Activated CD8-positive, alpha-beta memory T cell treated with anti-CD3 and anti-CD28 coated beads, Interleukin-2, amount 10 ng/mL, durations not matched to agents 7 days and 5 days (primary cell): Measurements from ENCODE around the gene DNLZ. TPM values are rescaled to one million over a fixed set of nuclear protein-coding genes. Genes with fewer than 3 reads are reported as not detected.

ENCODE experiments used
- ATAC-seq: fragments of 150-1000 bp; cut with Tn5 transposase; one replicate; pipeline ENCODE4 v1.10.0; 2021; ENCODE audit warnings: moderate library complexity
- CTCF ChIA-PET: fragments of 350-600 bp; sonication (Branson Sonifier 250); formaldehyde crosslinking; loops from one replicate; lab custom pipeline; 2021; ENCODE audit warnings: antibody characterized with exemption; lab: Charles Lee
- DNase-seq: peaks from one replicate; pipeline ENCODE4 v3.0.0-alpha.2; 2020
- H3K27ac Mint-ChIP-seq: one replicate; pipeline ENCODE4 v1.8.0; 2021; ENCODE audit warnings: mild to moderate bottlenecking, mixed read lengths
- H3K27me3 Mint-ChIP-seq: one replicate; pipeline ENCODE4 v1.8.0; 2021; ENCODE audit warnings: mixed read lengths
- H3K36me3 Mint-ChIP-seq: one replicate; pipeline ENCODE4 v1.8.0; 2021; ENCODE audit warnings: mild to moderate bottlenecking, mixed read lengths
- H3K4me1 Mint-ChIP-seq: one replicate; pipeline ENCODE4 v1.8.0; 2021; ENCODE audit warnings: mixed read lengths
- H3K4me3 Mint-ChIP-seq: one replicate; pipeline ENCODE4 v1.8.0; 2021; ENCODE audit warnings: mild to moderate bottlenecking, moderate library complexity, mixed read lengths
- H3K9me3 Mint-ChIP-seq: one replicate; pipeline ENCODE4 v1.8.0; 2022; ENCODE audit warnings: low read depth, mixed read lengths
- total RNA-seq, 2 experiments: library from RNA; stranded (reverse); gene quantifications; one replicate each; pipeline ENCODE4 v1.2.3, GENCODE V29; 2021

DNLZ gene
- total RNA-seq, 2 experiments from 2014 or later: 22.4 to 23.7 TPM

DNA sequence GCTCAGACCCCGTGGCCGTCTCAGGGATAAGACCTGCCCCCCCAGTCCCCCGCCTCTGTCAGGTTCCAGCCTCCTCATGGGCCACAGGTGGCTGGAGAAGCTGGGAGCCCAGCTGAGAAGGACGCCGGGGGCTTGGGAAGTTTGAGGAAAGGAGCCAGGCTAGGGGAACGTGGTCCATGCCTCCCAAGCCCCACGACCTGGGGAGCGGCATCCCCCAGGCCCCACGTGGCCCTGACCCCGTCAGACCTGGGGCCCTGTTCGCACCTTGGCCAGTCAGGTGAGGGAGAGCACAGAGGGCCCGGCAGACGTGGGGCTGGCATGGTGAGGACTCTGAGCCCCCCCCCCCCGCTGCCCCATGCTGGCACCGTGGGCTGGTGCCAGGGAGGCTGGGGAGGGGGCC, 32.5 kb downstream of the DNLZ start:
- H3K36me3 Mint-ChIP-seq: no peaks in the 10 kb centered on the region
- no peak for ATAC-seq
- no peak for DNase-seq
- H3K27me3 Mint-ChIP-seq: no peaks in the 10 kb centered on the region
- H3K9me3 Mint-ChIP-seq: no peaks in the 10 kb centered on the region
- H3K4me1 Mint-ChIP-seq: peaks cover 4% of the 10 kb centered on the region
- CTCF ChIA-PET: no interaction called here
- H3K27ac Mint-ChIP-seq: no peak overlapping the region
- no peak overlapping the region for H3K4me3 Mint-ChIP-seq

DNA sequence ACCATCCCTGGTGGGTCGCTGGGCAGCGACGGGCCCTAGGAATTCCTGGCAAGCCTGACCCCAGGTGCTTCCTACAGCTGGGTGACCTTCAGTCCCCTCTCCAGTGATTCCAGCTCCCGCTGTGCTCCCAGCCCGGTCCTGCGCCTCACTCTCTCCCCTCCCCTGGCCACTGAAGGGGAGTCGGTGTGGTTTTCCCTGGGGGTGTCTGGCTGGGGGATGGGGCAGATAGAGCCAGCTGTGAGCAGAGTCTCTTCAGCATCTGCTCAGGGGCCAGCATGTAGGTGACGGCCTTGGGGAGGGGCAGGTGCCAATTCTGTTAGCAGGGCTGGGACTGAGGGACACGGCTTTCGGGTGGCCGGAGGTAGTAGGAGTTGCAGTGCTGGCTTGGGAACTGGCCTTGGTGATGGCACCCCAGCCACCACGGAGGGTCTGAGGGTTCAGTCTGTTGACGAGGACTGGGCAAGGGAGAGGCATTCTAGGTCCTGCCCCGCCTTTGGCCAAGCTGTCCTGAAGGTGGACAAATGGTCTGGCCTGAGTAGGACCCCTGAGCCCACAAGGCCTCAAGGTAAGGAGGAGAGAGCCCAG, 33.0 kb downstream of the DNLZ start:
- H3K27me3 Mint-ChIP-seq: no peaks in the 10 kb centered on the region
- ATAC-seq (no peak), DNase-seq (no peak)
- no peaks in the 10 kb centered on the region for H3K9me3 Mint-ChIP-seq
- H3K4me1 Mint-ChIP-seq: peaks cover 4% of the 10 kb centered on the region
- H3K4me3 Mint-ChIP-seq: no peak overlapping the region
- H3K27ac Mint-ChIP-seq: no peak overlapping the region
- CTCF ChIA-PET: no interaction called here
- no peaks in the 10 kb centered on the region for H3K36me3 Mint-ChIP-seq

DNA sequence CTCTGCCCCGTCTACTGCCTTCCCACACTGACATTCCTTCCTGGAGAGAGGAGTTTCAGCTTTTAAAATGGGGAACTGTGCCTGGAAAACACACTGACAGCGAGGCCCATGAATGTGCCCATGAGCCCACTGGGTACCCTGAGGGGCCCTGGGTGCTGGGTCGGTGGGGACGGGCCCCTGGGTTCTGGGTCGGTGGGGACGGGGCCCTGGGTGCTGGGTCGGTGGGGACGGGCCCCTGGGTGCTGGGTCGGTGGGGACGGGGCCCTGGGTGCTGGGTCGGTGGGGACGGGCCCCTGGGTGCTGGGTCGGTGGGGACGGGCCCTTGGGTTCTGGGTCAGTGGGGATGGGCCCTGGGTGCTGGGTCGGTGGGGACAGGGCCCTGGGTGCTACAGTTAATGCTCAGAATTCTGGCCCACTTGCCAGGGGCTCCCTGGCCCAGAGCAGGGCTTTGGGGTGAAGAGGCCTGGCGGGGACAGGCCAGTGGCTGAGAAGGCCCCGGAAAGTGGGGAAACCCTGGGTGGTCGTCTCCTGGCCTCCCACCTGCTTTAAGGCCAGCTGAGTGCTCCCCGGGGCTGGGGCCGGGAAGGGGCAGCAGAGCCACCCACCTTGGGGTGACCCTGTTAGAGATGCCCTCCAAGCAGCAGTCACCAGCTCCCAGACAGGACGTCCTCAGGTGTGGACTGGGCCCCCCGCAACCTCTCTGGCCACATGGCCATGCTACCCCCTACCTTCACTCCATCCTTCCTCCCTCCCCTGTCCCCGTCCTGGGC, 33.7 kb downstream of the DNLZ start:
- Mint-ChIP-seq H3K27me3 (no peaks in the 10 kb centered on the region), H3K4me3 (no peak overlapping the region), H3K4me1 (peaks cover 4% of the 10 kb centered on the region), H3K36me3 (no peaks in the 10 kb centered on the region), H3K9me3 (no peaks in the 10 kb centered on the region), H3K27ac (no peak overlapping the region)
- ATAC-seq (no peak), DNase-seq (no peak)
- CTCF ChIA-PET: interaction anchor here (0.8 kb wide), 1 partner anchor 15 kb away, joined by 3 read pairs; no protein-coding TSS in a partner anchor

DNA sequence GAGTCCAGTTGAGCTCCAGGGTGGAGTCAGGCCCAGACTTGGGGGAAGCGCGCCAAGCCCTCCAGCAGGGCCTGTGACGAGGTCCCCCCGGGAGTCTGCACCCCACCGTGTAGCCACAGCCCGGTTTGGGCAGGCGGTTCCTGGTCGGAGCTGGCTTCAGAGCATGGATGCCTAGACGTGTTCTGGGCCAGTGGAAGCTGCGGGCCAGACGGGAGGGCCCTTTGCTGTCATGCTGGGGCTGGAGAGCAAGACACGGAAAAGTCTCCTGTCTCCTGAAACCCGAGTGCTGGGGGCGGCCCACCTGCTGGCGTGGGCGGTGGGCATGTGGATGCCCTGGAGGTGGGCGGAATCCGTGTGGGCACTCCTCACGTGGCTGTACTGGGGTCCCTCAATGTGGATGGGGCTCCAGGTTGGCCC, 34.3 kb downstream of the DNLZ start:
- no peaks in the 10 kb centered on the region for H3K36me3 Mint-ChIP-seq
- H3K27me3 Mint-ChIP-seq: no peaks in the 10 kb centered on the region
- ATAC-seq (no peak), DNase-seq (no peak)
- peaks cover 4% of the 10 kb centered on the region for H3K4me1 Mint-ChIP-seq
- H3K9me3 Mint-ChIP-seq: no peaks in the 10 kb centered on the region
- H3K4me3 Mint-ChIP-seq: no peak overlapping the region
- H3K27ac Mint-ChIP-seq: no peak overlapping the region
- CTCF ChIA-PET: interaction anchor here (0.8 kb wide), 1 partner anchor 15 kb away, joined by 3 read pairs; no protein-coding TSS in a partner anchor

DNA sequence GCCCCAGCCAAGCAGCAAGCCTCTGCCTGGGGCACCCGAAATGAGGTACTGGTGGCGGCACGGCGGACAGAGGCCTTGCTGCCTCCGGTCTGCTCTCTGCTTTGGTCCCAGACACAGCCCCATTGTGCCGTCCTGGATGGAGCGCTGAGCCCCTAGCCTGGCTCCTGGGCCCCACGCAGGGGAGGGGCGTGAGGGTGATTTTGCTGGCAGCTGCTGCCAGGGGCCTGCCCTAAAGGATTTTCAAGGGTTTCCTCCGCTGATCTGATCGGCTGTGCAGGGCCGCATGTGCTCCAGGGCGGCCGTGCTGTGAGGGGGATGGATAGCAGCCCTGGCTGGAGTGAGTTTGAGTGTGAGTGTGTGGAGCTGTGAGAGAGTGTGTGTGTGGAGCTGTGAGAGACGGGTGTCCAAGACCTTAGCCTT, 34.9 kb downstream of the DNLZ start:
- no peak overlapping the region for H3K4me3 Mint-ChIP-seq
- H3K4me1 Mint-ChIP-seq: peaks cover 4% of the 10 kb centered on the region
- no peaks in the 10 kb centered on the region for H3K27me3 Mint-ChIP-seq
- no peak overlapping the region for H3K27ac Mint-ChIP-seq
- DNase-seq: no peak
- no peak for ATAC-seq
- CTCF ChIA-PET: interaction anchor here (0.9 kb wide), 1 partner anchor 8 kb away, joined by 3 read pairs; no protein-coding TSS in a partner anchor
- H3K36me3 Mint-ChIP-seq: no peaks in the 10 kb centered on the region
- no peaks in the 10 kb centered on the region for H3K9me3 Mint-ChIP-seq

DNA sequence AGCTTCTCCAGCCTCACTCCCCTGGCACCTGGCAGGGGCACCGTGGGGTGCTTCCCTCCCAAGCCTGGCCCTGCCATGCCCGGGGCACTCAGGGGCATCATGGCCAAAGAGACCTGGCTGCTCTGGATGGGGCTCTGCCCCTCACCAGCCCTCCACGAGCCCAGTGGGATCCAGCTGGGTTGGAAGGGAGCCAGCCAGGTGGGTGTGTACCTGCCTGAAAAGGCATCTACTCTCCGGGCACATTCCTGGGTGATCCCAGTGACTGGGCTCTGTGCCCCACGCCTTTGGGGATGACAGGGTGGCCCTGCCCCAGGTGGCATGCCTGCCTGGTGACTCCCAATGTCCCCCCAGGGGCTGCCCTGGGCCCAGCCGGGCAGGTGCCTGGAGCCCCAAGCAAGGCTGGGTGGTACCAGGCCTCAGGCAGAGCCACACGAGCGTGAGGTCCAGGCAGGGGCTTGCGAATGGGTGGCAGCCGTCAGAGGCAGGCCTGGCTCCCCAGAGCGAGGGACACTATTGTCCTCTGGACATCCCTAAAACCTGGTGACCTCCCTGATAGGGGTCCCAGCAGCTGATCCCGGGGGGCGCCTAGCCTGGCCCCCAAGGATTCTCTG, 35.4 kb downstream of the DNLZ start:
- Mint-ChIP-seq H3K4me3 (no peak overlapping the region), H3K27me3 (no peaks in the 10 kb centered on the region)

DNA sequence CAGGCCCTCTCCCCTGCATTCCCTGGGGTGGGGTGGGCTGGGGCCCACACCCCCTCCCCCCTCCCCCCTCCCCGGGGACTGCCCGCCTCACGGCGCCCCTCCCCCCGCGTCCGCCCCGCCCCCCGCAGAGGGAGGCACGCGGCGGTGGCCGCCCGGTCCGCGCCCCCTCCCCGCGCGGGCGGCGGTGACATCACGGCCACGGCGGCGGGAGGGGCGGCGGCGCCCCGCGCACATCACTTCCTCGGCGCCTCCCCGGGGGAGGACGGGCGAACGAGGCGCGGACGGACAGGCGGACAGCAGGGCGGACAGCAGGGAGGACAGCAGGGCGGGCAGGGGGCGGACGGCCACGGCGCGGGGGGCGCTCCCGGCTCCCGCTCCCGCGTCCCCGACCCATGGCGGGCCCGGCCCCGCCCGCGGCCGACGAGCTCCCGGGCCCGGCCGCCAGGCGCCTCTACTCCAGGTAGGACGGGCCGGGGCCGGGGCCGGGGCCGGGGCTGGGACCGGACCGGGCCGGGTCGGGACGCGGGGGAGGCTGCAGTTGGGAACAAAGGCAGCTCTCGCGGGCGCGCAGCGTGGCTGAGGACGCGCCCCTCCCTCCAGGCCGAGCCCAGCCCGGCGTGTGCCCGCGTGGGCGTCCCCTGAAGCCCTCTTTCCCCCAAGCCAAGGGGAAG, 36.1 kb downstream of the DNLZ start, which contains the start of gene GPSM1:
TSS of gene GPSM1 (plus strand) at position 236 of the 671 bp plus-strand sequence. CDS start at position 393, 157 bp downstream.
- Mint-ChIP-seq H3K36me3 (no peaks in the 10 kb centered on the region), H3K4me3 (peak within 1 kb of the TSS; percentile 28), H3K27me3 (peaks cover under 1% of the 10 kb centered on the region), H3K27ac (no peak within 1 kb of the TSS), H3K4me1 (peaks cover 4% of the 10 kb centered on the region), H3K9me3 (no peaks in the 10 kb centered on the region)
- DNase-seq (no peak), ATAC-seq (peak; percentile 66)
- CTCF ChIA-PET: interaction anchor here (0.9 kb wide), 1 partner anchor 10 kb away, joined by 3 read pairs; no protein-coding TSS in a partner anchor

More for the DNA sequence above, 35.4 kb downstream of the DNLZ start:
- ATAC-seq: no peak
- CTCF ChIA-PET: interaction anchor here (0.9 kb wide), 1 partner anchor 9 kb away, joined by 3 read pairs; no protein-coding TSS in a partner anchor
- Mint-ChIP-seq H3K36me3 (no peaks in the 10 kb centered on the region), H3K4me1 (peaks cover 4% of the 10 kb centered on the region), H3K9me3 (no peaks in the 10 kb centered on the region), H3K27ac (no peak overlapping the region)
- DNase-seq: no peak

DNA sequence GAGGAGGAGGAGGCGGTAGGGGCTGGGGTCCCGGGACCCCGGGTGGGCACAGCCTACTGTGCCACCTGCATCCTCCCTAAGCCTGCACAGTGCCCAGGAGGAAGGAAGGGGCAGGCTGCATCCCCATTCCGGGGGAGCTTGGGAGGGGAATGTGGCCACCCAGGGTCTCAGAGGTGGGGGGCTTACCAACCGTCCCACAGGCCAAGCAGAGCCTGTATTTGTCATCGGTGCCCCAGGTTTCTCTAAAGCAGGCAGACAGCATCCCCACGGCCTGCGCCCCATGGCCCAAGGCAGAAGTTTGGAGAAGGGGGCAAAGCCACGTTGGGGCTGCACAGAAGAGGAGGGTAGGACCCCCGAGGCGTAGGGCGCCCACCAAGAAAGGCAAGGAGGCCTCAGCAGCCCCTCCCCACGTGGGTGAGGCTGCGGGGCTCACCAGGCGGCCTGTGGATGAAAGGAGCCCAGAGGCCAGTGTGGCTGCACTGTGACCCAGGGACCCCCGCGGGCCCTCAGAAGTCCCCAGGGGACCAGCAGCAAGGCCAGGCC, 36.7 kb downstream of the DNLZ start:
- no peaks in the 10 kb centered on the region for H3K9me3 Mint-ChIP-seq
- DNase-seq: no peak
- CTCF ChIA-PET: interaction anchor here (1.5 kb wide), 1 partner anchor 37 kb away, joined by 4 read pairs; the partner anchor contains the start of gene DNLZ
- peaks cover 5% of the 10 kb centered on the region for H3K27me3 Mint-ChIP-seq
- no peak for ATAC-seq
- peaks cover 2% of the 10 kb centered on the region for H3K4me1 Mint-ChIP-seq
- no peaks in the 10 kb centered on the region for H3K36me3 Mint-ChIP-seq
- H3K27ac Mint-ChIP-seq: no peak overlapping the region
- H3K4me3 Mint-ChIP-seq: no peak overlapping the region

DNA sequence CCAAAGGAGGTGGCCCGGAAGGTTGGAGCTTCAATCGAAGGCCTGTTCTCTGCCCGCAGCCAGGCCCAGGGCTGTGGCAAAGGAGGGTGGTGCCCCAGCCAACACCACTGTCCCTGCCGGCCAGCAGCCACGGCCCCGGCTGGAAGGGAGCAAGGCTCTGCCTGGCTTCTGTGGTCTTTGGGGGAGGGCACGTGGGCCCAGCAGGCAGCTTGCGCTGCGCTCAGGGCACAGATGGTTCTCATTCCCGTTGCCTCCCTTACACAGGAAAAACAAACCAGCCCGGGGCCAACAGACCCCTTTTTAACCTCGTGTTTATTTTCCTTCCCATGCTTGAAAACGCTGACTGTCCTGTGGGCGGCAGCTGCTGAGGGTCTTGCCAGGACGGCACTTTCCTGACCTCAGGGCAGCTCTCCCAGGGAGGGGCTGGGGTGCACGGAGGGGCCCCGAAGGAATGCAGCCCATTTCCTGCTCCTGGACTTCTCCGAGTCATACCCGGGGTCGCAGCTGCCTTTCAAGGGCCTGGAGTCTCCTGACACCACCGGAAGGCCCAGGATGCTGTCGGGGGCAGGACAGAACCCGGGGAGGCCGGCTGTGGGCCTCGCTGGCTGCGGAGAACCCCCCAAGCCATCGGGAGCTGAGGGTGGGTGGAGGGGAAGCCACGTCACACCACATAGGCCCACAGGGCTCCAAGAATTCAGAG, 37.3 kb downstream of the DNLZ start:
- peaks cover 5% of the 10 kb centered on the region for H3K27me3 Mint-ChIP-seq
- no peak for DNase-seq
- H3K36me3 Mint-ChIP-seq: no peaks in the 10 kb centered on the region
- no peak for ATAC-seq
- H3K9me3 Mint-ChIP-seq: no peaks in the 10 kb centered on the region
- H3K4me3 Mint-ChIP-seq: no peak overlapping the region
- no peaks in the 10 kb centered on the region for H3K4me1 Mint-ChIP-seq
- H3K27ac Mint-ChIP-seq: no peak overlapping the region
- CTCF ChIA-PET: interaction anchor here (1.5 kb wide), 1 partner anchor 37 kb away, joined by 4 read pairs; the partner anchor contains the start of gene DNLZ

DNA sequence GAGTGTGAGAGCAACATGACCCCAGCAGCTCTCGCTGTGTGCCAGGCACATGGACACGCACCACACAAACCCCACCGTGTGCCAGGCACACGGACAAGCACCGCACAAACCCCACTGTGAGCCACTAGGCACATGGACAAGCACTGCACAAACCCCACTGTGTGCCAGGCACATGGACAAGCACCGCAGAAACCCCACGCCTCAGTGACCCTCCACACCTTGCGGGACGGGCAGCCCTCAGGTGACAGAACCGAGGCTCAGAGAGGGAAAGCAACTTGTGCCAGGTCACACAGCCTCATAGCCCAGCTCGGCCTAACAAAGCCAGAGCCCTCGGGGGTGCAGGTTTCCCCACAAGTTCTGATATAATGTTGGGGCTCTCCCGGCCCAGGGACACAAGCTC, 38.2 kb downstream of the DNLZ start:
- Mint-ChIP-seq H3K4me3 (no peak overlapping the region), H3K9me3 (no peaks in the 10 kb centered on the region), H3K27ac (no peak overlapping the region), H3K27me3 (peaks cover 10% of the 10 kb centered on the region), H3K4me1 (no peaks in the 10 kb centered on the region), H3K36me3 (no peaks in the 10 kb centered on the region)
- CTCF ChIA-PET: interaction anchor here (1.5 kb wide), 1 partner anchor 38 kb away, joined by 4 read pairs; the partner anchor contains the start of gene DNLZ
- no peak for DNase-seq
- no peak for ATAC-seq

DNA sequence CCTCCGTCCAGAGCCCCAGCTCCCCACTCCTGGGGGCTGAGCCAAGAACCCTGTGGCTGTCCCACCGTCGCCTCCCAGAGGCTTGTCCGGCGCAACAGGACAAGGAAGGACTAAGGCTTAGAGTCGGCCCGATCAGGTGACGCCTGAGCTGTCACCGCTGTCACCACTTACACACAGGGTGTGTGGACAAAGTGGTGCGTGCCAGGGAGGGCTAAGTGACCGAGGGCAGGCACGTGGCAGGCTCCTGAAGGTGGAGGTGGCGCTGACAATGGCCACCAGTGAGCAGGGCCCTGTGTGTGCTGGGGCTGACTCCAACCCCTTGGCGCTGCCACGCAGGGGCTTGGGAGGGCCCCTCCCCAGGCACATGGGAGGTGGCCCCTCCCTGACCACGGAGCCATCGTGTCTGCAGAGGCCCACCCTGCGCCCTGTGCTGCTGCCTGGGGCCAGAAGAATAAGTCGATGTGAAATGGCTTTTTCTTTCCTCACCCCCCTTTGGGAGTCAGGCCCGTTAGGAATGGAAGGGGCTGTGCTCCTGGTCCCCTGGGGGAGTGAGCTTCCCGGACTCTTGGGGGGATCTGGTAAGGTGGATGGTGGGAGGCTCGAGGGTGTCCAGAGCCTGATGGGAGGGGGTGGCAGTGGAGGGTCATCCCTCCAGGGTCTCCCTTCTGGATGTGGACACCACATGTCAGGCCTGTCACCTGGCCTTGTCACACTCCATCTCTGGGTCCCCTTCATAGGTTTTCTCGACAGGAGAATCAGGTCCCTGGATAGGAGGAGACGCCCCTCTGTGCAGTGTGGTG, 38.8 kb downstream of the DNLZ start:
- CTCF ChIA-PET: no interaction called here
- no peak overlapping the region for H3K27ac Mint-ChIP-seq
- no peaks in the 10 kb centered on the region for H3K9me3 Mint-ChIP-seq
- no peaks in the 10 kb centered on the region for H3K36me3 Mint-ChIP-seq
- DNase-seq: no peak
- H3K27me3 Mint-ChIP-seq: peaks cover 10% of the 10 kb centered on the region
- H3K4me3 Mint-ChIP-seq: no peak overlapping the region
- no peaks in the 10 kb centered on the region for H3K4me1 Mint-ChIP-seq
- no peak for ATAC-seq

DNA sequence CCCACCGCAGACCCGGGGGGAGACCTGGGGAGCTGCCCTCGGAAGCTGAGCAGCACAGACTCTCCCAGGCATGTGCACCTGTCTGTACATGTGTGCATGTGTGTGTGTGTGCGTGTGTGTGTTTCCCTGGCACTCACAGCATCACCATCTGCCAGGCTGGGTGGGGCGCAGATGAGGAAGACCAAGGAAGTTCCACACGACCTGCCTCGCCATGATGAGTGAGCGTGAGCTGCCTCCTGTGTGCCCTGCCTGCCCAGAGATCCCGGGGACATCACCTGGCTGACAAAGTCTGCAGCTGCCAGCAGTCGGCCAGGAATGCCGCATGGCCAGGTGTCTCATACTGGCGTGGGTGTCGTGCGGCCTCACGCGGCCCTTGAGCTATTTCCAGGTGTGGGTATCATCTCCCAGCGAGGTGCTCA, 40.2 kb downstream of the DNLZ start:
- no peaks in the 10 kb centered on the region for H3K4me1 Mint-ChIP-seq
- no peak for ATAC-seq
- H3K9me3 Mint-ChIP-seq: no peaks in the 10 kb centered on the region
- no peak overlapping the region for H3K4me3 Mint-ChIP-seq
- CTCF ChIA-PET: no interaction called here
- H3K27me3 Mint-ChIP-seq: peaks cover 10% of the 10 kb centered on the region
- no peaks in the 10 kb centered on the region for H3K36me3 Mint-ChIP-seq
- DNase-seq: no peak
- no peak overlapping the region for H3K27ac Mint-ChIP-seq
